Testis (tissue), 2 donors: Measurements from ENCODE around the gene RGS11.

Experiments
- POLR2A ChIP-seq: fragments of 450-650 bp; IDR thresholded peaks from one replicate; pipeline ENCODE4 v1.6.1; 2017; ENCODE audit warnings: antibody characterized with exemption, mild to moderate bottlenecking, moderate library complexity
- TF ChIP-seq, protein P1 (sequence below), 3 experiments: fragments of 450-650 bp in 2 of 3; fragments of 200-600 bp in 1 of 3; sonication (generic) in 1 of 3; IDR thresholded peaks; one replicate each; pipeline ENCODE4 v1.5.1; 2016 to 2019; ENCODE audit warnings: antibody characterized with exemption in 3 of 3, mild to moderate bottlenecking in 2 of 3, moderate library complexity in 1 of 3

DNA sequence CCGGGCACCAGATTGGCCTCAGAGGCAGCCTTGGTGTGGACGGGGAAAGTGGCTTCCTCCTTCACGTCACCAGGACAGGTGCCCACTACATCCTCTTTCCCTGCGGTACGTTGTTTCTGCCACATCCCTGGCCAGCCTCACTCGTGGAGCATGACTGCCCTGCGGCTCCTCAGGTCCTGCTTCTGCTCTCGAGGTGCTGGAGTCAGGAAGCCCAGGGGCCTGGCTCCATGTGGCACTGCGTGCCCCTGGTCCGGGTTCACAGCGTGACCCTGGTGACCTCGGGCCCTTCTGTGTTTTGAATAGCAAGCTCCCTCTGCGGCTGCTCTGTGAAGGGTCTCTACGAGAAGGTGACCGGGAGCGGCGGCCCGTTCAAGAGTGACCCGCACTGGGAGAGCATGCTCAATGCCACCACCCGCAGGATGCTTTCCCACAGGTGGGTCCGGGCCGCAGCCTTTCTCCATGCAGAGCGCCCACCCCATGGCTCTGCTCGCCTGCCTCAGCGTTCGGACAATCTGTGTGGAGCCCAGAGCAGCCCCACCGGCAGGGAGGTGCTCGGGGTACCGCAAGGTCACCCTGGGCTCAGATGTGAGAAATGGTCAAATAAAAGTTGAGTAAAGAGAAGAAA is 13.5 kb downstream of the RGS11 start:
- no peak for TF ChIP-seq POLR2A
- TF ChIP-seq, protein P1, sequence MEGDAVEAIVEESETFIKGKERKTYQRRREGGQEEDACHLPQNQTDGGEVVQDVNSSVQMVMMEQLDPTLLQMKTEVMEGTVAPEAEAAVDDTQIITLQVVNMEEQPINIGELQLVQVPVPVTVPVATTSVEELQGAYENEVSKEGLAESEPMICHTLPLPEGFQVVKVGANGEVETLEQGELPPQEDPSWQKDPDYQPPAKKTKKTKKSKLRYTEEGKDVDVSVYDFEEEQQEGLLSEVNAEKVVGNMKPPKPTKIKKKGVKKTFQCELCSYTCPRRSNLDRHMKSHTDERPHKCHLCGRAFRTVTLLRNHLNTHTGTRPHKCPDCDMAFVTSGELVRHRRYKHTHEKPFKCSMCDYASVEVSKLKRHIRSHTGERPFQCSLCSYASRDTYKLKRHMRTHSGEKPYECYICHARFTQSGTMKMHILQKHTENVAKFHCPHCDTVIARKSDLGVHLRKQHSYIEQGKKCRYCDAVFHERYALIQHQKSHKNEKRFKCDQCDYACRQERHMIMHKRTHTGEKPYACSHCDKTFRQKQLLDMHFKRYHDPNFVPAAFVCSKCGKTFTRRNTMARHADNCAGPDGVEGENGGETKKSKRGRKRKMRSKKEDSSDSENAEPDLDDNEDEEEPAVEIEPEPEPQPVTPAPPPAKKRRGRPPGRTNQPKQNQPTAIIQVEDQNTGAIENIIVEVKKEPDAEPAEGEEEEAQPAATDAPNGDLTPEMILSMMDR (IDR thresholded peaks at IDR 0.05), result no peak
